GM12878 (cell line): ENCODE measurements around the gene HEBP1. TPM values are rescaled to one million over a fixed set of nuclear protein-coding genes. Genes with fewer than 3 reads are reported as not detected.

Source experiments
- ATAC-seq: fragments of 200-7000 bp; cut with Tn5 transposase; 3 replicates; pipeline ENCODE4 v1.9.1; 2020; ENCODE audit warnings: mild to moderate bottlenecking, moderate library complexity
- BruUV-seq: library from RNA; stranded (reverse); fragments of 400-500 nt; replicated peaks from 2 replicates; lab custom pipeline; 2021; lab: Mats Ljungman, UMichigan
- CTCF ChIA-PET: fragments of 300-600 bp; sonication (Branson Sonifier 250); formaldehyde crosslinking; extraction: SDS; loops from one replicate; lab custom pipeline; 2021; ENCODE audit warnings: inconsistent platforms; lab: Yijun Ruan, JAX
- POLR2A ChIA-PET: fragments of 350-600 bp; formaldehyde crosslinking; extraction: SDS; loops from one replicate; lab custom pipeline; 2021; ENCODE audit warnings: inconsistent platforms; lab: Charles Lee
- RAD21 ChIA-PET: fragments of 300-600 bp; sonication (Branson Sonifier 250); formaldehyde crosslinking; loops from one replicate; lab custom pipeline; 2023; ENCODE audit warnings: antibody characterized with exemption; ENCODE audit not compliant: unreplicated experiment; lab: Charles Lee
- SMC1A ChIA-PET: fragments of 300-600 bp; sonication (Branson Sonifier 250); formaldehyde crosslinking; loops from one replicate; lab custom pipeline; 2023; ENCODE audit not compliant: unreplicated experiment, uncharacterized antibody; lab: Charles Lee
- DNase-seq: peaks from one replicate; pipeline ENCODE4 v3.0.0-alpha.2; 2011; ENCODE audit warnings: low read depth, low spot score
- FAIRE-seq: peaks from 3 replicates; lab custom pipeline; 2011; peaks lifted over from hg19 to GRCh38; lab: Jason Lieb, UNC
- H2AFZ ChIP-seq: 2 replicates; pipeline ENCODE4 v1.6.0; 2011; ENCODE audit warnings: low read depth, low read length, control low read depth; ENCODE audit not compliant: control insufficient read depth
- H3K27ac ChIP-seq: 2 replicates; pipeline ENCODE4 v1.5.1; 2011; ENCODE audit warnings: control low read depth; ENCODE audit not compliant: control insufficient read depth, insufficient read depth
- H3K27me3 ChIP-seq, 2 experiments: replicated peaks in 1 of 2; 2 replicates each; pipeline versions ENCODE4 v1.6.0 to v1.6.1; 2011; ENCODE audit warnings: low read length in 1 of 2; ENCODE audit not compliant: control insufficient read depth in 2 of 2, insufficient read depth in 2 of 2
- H3K36me3 ChIP-seq, 2 experiments: 2 replicates each; pipeline ENCODE4 v1.5.1; 2011; ENCODE audit warnings: low read length in 1 of 2; ENCODE audit not compliant: control insufficient read depth in 2 of 2, insufficient read depth in 2 of 2
- H3K4me1 ChIP-seq: 2 replicates; pipeline ENCODE4 v1.6.1; 2011; ENCODE audit warnings: mild to moderate bottlenecking, low read length, moderate library complexity, mixed read lengths; ENCODE audit not compliant: control insufficient read depth, insufficient read depth
- H3K4me2 ChIP-seq: 2 replicates; pipeline ENCODE4 v1.6.0; 2011; ENCODE audit warnings: control low read depth; ENCODE audit not compliant: control insufficient read depth, insufficient read depth
- H3K4me3 ChIP-seq: fragments of 200-600 bp; sonication (generic); 2 replicates; pipeline ENCODE4 v1.5.1; 2016
- H3K79me2 ChIP-seq: 2 replicates; pipeline ENCODE4 v1.6.0; 2011; ENCODE audit warnings: low read length; ENCODE audit not compliant: control insufficient read depth, insufficient read depth
- H3K9ac ChIP-seq: 2 replicates; pipeline ENCODE4 v1.8.0; 2011; ENCODE audit warnings: low read length, control low read depth, mixed read lengths; ENCODE audit not compliant: control insufficient read depth, insufficient read depth
- H3K9me3 ChIP-seq: replicated peaks from 3 replicates; pipeline ENCODE4 v1.5.1; 2011; ENCODE audit warnings: mild to moderate bottlenecking, low read length; ENCODE audit not compliant: control insufficient read depth, insufficient read depth
- H4K20me1 ChIP-seq: 2 replicates; pipeline ENCODE4 v1.6.0; 2011; ENCODE audit not compliant: control insufficient read depth, insufficient read depth
- CREB1 ChIP-seq: IDR thresholded peaks from 2 replicates; pipeline ENCODE4 v1.6.1; 2012; ENCODE audit warnings: low read depth, mild to moderate bottlenecking, inconsistent platforms
- FOXK2 ChIP-seq: fragments of 450-650 bp; IDR thresholded peaks from 2 replicates; pipeline ENCODE4 v1.6.1; 2017; ENCODE audit warnings: mild to moderate bottlenecking, moderate library complexity
- MEF2A ChIP-seq: IDR thresholded peaks from 2 replicates; pipeline ENCODE4 v1.6.1; 2011; ENCODE audit warnings: low read depth, mild to moderate bottlenecking, low read length, moderate library complexity; ENCODE audit not compliant: insufficient read depth
- NFYA ChIP-seq: IDR thresholded peaks from 2 replicates; pipeline ENCODE4 v1.6.1; 2011; ENCODE audit warnings: low read depth, mild to moderate bottlenecking, low read length, improper control_type of control experiment, borderline replicate concordance
- PML ChIP-seq: IDR thresholded peaks from 2 replicates; pipeline ENCODE4 v1.6.1; 2012; ENCODE audit warnings: low read length, inconsistent platforms
- RBBP5 ChIP-seq: fragments of 200-600 bp; sonication (generic); conservative IDR thresholded peaks from 2 replicates; pipeline ENCODE4 v1.6.1; 2016
- RFX5 ChIP-seq: IDR thresholded peaks from 2 replicates; pipeline ENCODE4 v1.6.1; 2011; ENCODE audit warnings: low read depth, low read length, improper control_type of control experiment
- SP1 ChIP-seq: IDR thresholded peaks from one replicate; pipeline ENCODE4 v1.6.1; 2011; ENCODE audit warnings: low read depth, low read length
- SPI1 ChIP-seq: IDR thresholded peaks from 2 replicates; pipeline ENCODE4 v1.6.1; 2011; ENCODE audit warnings: low read depth, mild to moderate bottlenecking, low read length, moderate library complexity, borderline replicate concordance; ENCODE audit not compliant: insufficient read depth
- SREBF2 ChIP-seq: IDR thresholded peaks from 2 replicates; pipeline ENCODE4 v1.6.1; 2012; ENCODE audit warnings: mild to moderate bottlenecking, low read length
- SUPT20H ChIP-seq: IDR thresholded peaks from 2 replicates; pipeline ENCODE4 v1.6.1; 2011; ENCODE audit warnings: low read depth, mild to moderate bottlenecking, low read length, moderate library complexity, borderline replicate concordance; ENCODE audit not compliant: control insufficient read depth
- ZBED1 ChIP-seq: IDR thresholded peaks from 2 replicates; pipeline ENCODE4 v1.6.1; 2016; ENCODE audit warnings: borderline replicate concordance
- WGBS: methylation state at CpG from one replicate; pipeline ENCODE4 v1.1.6; 2016; ENCODE audit warnings: low lambda C conversion rate; ENCODE audit not compliant: insufficient replicate concordance, insufficient coverage; ENCODE audit errors: missing lambda C conversion rate; 5-methylcytosine and 5-hydroxymethylcytosine counted together
- in situ Hi-C: fragments of 300-500 bp; cut with MboI; formaldehyde crosslinking; loops from 9 replicates; pipeline ENCODE4 v1.14.3; 2018; ENCODE audit warnings: mixed read lengths
- intact Hi-C: fragments of 100-400 bp; cut with micrococcal nuclease; formaldehyde crosslinking; loops from one replicate; pipeline ENCODE4 v1.14.2; 2022; ENCODE audit not compliant: unreplicated experiment
- polyA plus RNA-seq, 11 experiments: library from polyadenylated mRNA; depleted of rRNA in 4 of 11; unstranded in 6 of 11; stranded (reverse) in 5 of 11; fragments of >200 nt; fragmentation: Nextera tagmentation in 4 of 11; fragmentation: Illumina TruSeq in 1 of 11; extraction: Ambion mirVana in 4 of 11; extraction: Trizol in 1 of 11; gene quantifications; 1 replicate in 1 of 11; 2 replicates in 10 of 11; pipeline versions ENCODE4 v1.2.1 to v1.2.3, GENCODE V29; 2011 to 2016; ENCODE audit warnings: inconsistent platforms in 2 of 11, missing spikeins in 2 of 11, low read depth in 1 of 11
- total RNA-seq, 4 experiments: library from RNA; depleted of rRNA in 3 of 4; stranded (reverse); fragments of >200 nt in 3 of 4; fragmentation: Illumina TruSeq in 1 of 4; extraction: Trizol in 1 of 4; gene quantifications; 2 replicates each; pipeline versions ENCODE4 v1.2.1 to v1.2.3, GENCODE V29; 2013 to 2021
- TF ChIP-seq, protein P1 (sequence below): IDR thresholded peaks from 2 replicates; pipeline ENCODE4 v1.6.1; 2012; ENCODE audit warnings: low read length, inconsistent platforms
- TF ChIP-seq, protein P2 (sequence below): fragments of 450-650 bp; formaldehyde crosslinking; IDR thresholded peaks from 2 replicates; pipeline ENCODE4 v1.5.0; 2022; ENCODE audit warnings: mild to moderate bottlenecking, missing genetic modification characterization
- TF ChIP-seq, protein P3 (sequence below): fragments of 450-650 bp; formaldehyde crosslinking; IDR thresholded peaks from 2 replicates; pipeline ENCODE4 v1.4.0; 2022; ENCODE audit warnings: mild to moderate bottlenecking, moderate library complexity
- TF ChIP-seq, protein P4 (sequence below): fragments of 450-650 bp; IDR thresholded peaks from 2 replicates; pipeline ENCODE4 v1.6.1; 2017; ENCODE audit warnings: borderline replicate concordance

Gene HEBP1
- total and polyA plus RNA-seq, 10 of the 15 experiments (the other 5 are each of a cell fraction or from before 2014, with no cell fraction given): 0.07 to 0.32 (median 0.18) TPM; not detected in 5

DNA sequence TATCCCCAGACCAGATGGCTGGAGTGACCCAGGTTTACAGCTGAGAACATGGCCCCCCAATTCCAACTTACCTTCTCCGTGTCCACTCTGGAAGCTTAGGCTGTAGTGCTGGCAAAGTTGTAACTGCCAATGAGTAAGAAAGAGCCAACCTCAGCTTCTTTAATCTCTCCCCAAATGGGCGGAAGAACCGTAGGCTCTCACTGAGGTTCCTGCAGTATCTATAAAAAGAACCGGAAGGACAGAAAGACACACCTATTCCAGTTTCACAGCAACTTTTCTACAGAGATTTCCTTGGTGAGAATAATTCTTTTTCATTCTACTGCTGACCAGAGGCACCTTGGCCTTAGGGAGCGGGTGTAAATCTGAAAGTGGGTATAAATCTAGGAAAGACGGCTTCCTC is 48.0 kb downstream of the HEBP1 start, which contains the start of gene GPRC5D (continued):
- TF ChIP-seq, protein P1, sequence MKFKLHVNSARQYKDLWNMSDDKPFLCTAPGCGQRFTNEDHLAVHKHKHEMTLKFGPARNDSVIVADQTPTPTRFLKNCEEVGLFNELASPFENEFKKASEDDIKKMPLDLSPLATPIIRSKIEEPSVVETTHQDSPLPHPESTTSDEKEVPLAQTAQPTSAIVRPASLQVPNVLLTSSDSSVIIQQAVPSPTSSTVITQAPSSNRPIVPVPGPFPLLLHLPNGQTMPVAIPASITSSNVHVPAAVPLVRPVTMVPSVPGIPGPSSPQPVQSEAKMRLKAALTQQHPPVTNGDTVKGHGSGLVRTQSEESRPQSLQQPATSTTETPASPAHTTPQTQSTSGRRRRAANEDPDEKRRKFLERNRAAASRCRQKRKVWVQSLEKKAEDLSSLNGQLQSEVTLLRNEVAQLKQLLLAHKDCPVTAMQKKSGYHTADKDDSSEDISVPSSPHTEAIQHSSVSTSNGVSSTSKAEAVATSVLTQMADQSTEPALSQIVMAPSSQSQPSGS: no peak
- no peak for TF ChIP-seq PML
- no peak for TF ChIP-seq SREBF2
- no peak for TF ChIP-seq SP1
- TF ChIP-seq RBBP5: no peak
- TF ChIP-seq, protein P2, sequence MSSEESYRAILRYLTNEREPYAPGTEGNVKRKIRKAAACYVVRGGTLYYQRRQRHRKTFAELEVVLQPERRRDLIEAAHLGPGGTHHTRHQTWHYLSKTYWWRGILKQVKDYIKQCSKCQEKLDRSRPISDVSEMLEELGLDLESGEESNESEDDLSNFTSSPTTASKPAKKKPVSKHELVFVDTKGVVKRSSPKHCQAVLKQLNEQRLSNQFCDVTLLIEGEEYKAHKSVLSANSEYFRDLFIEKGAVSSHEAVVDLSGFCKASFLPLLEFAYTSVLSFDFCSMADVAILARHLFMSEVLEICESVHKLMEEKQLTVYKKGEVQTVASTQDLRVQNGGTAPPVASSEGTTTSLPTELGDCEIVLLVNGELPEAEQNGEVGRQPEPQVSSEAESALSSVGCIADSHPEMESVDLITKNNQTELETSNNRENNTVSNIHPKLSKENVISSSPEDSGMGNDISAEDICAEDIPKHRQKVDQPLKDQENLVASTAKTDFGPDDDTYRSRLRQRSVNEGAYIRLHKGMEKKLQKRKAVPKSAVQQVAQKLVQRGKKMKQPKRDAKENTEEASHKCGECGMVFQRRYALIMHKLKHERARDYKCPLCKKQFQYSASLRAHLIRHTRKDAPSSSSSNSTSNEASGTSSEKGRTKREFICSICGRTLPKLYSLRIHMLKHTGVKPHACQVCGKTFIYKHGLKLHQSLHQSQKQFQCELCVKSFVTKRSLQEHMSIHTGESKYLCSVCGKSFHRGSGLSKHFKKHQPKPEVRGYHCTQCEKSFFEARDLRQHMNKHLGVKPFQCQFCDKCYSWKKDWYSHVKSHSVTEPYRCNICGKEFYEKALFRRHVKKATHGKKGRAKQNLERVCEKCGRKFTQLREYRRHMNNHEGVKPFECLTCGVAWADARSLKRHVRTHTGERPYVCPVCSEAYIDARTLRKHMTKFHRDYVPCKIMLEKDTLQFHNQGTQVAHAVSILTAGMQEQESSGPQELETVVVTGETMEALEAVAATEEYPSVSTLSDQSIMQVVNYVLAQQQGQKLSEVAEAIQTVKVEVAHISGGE: no peak
- TF ChIP-seq RFX5: no peak
- no peak for TF ChIP-seq CREB1
- no peak for TF ChIP-seq SUPT20H

DNA sequence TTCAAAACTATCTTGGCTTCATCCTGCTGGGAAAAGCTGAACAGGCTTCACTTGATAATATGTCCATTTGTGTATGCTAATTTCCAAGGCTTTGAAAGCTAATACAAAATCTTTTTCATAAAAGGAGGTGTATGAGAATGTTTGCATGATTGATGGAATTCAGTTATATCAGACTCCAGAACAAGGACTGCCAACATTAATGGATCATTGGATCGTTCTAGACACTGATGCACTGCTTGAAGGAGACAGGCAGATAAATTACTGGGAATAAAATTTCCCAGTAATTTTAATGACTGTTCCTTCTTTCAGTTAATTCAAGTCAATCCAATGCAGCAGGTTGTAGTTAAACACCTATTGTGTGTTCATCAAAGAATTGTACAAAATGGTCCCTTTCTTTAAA is 48.6 kb downstream of the HEBP1 start:
- SMC1A ChIA-PET: no interaction called here
- RAD21 ChIA-PET: no interaction called here
- in situ Hi-C loops (no loop called here), intact Hi-C loops (no loop called here)
- no peak overlapping the region for H3K4me2 ChIP-seq
- no TSS peak for BruUV-seq
- FAIRE-seq (no peak), DNase-seq (no peak), ATAC-seq (no peak)
- peaks cover 0 to 4% of the 10 kb centered on the region in 2 experiments; a peak in 2 of 4 replicates for H3K27me3 ChIP-seq
- WGBS: 45% methylated on average over 1 of the region's 1 CpG
- H2AFZ ChIP-seq: no peak overlapping the region
- H3K9ac ChIP-seq: no peak overlapping the region
- H4K20me1 ChIP-seq: no peaks in the 10 kb centered on the region
- no peaks in the 10 kb centered on the region for H3K9me3 ChIP-seq
- no peaks in the 10 kb centered on the region for H3K36me3 ChIP-seq
- POLR2A ChIA-PET: no interaction called here
- H3K79me2 ChIP-seq: no peaks in the 10 kb centered on the region
- H3K4me3 ChIP-seq: no peak overlapping the region
- CTCF ChIA-PET: interaction anchor here (0.9 to 1.4 kb wide), 2 partner anchors 23 to 163 kb away, joined by 3 read pairs; no protein-coding TSS in a partner anchor
- H3K27ac ChIP-seq: no peak overlapping the region
- no peaks in the 10 kb centered on the region for H3K4me1 ChIP-seq
- no peak for TF ChIP-seq NFYA
- no peak for TF ChIP-seq MEF2A
- no peak for TF ChIP-seq FOXK2
- TF ChIP-seq SPI1: no peak
- TF ChIP-seq, protein P3, sequence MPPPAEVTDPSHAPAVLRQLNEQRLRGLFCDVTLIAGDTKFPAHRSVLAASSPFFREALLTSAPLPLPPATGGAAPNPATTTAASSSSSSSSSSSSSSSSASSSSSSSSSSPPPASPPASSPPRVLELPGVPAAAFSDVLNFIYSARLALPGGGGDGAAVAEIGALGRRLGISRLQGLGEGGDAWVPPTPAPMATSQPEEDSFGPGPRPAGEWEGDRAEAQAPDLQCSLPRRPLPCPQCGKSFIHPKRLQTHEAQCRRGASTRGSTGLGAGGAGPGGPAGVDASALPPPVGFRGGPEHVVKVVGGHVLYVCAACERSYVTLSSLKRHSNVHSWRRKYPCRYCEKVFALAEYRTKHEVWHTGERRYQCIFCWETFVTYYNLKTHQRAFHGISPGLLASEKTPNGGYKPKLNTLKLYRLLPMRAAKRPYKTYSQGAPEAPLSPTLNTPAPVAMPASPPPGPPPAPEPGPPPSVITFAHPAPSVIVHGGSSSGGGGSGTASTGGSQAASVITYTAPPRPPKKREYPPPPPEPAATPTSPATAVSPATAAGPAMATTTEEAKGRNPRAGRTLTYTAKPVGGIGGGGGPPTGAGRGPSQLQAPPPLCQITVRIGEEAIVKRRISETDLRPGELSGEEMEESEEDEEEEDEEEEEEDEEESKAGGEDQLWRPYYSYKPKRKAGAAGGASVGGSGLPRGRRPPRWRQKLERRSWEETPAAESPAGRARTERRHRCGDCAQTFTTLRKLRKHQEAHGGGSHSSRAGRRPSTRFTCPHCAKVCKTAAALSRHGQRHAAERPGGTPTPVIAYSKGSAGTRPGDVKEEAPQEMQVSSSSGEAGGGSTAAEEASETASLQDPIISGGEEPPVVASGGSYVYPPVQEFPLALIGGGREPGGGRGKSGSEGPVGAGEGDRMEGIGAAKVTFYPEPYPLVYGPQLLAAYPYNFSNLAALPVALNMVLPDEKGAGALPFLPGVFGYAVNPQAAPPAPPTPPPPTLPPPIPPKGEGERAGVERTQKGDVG (CRISPR knock-in tag): no peak
- no peak for TF ChIP-seq ZBED1
- TF ChIP-seq, protein P4, sequence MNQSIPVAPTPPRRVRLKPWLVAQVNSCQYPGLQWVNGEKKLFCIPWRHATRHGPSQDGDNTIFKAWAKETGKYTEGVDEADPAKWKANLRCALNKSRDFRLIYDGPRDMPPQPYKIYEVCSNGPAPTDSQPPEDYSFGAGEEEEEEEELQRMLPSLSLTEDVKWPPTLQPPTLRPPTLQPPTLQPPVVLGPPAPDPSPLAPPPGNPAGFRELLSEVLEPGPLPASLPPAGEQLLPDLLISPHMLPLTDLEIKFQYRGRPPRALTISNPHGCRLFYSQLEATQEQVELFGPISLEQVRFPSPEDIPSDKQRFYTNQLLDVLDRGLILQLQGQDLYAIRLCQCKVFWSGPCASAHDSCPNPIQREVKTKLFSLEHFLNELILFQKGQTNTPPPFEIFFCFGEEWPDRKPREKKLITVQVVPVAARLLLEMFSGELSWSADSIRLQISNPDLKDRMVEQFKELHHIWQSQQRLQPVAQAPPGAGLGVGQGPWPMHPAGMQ: no peak
